M059J (cell line): Measurements from ENCODE around the gene SMG1. TPM values are rescaled to one million over a fixed set of nuclear protein-coding genes. Genes with fewer than 3 reads are reported as not detected.
"Not testable (repeated sequence)": the region's sequence is repeated elsewhere in the genome, so short reads cannot be mapped to it uniquely, and the experiment has no call there.

Experiments used
- DNase-seq: peaks from one replicate; pipeline ENCODE4 v3.0.0-alpha.2; 2012; ENCODE audit warnings: low read depth
- total RNA-seq: library from RNA; depleted of rRNA; stranded (reverse); fragments of >200 nt; shearing (Covaris generic); gene quantifications from 2 replicates; pipeline ENCODE4 v1.2.3, GENCODE V29; 2014; rRNA removed

Gene SMG1
- total RNA-seq, 1 experiment from 2014 or later: 34.7 TPM

DNA sequence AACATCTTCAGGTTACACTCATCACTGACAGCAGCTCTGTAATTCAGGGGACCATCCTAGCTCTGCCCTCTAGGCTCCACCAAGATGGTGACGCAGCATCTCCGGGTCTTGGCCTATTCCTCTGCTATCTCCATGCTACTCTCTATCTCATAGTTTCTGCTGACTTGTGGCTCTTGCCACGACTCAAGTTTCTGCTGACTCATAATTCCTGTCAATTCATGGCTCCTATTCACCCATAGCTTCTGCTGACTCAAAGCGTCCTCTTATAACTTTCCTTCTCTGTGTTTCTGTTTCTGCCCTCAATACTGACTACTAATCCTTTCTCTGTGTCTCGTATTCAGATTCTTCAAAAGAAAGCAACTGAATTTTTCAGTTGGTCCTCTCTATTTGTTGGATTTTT is 163.5 kb downstream of the SMG1 start:
- not testable (repeated sequence) for DNase-seq

DNA sequence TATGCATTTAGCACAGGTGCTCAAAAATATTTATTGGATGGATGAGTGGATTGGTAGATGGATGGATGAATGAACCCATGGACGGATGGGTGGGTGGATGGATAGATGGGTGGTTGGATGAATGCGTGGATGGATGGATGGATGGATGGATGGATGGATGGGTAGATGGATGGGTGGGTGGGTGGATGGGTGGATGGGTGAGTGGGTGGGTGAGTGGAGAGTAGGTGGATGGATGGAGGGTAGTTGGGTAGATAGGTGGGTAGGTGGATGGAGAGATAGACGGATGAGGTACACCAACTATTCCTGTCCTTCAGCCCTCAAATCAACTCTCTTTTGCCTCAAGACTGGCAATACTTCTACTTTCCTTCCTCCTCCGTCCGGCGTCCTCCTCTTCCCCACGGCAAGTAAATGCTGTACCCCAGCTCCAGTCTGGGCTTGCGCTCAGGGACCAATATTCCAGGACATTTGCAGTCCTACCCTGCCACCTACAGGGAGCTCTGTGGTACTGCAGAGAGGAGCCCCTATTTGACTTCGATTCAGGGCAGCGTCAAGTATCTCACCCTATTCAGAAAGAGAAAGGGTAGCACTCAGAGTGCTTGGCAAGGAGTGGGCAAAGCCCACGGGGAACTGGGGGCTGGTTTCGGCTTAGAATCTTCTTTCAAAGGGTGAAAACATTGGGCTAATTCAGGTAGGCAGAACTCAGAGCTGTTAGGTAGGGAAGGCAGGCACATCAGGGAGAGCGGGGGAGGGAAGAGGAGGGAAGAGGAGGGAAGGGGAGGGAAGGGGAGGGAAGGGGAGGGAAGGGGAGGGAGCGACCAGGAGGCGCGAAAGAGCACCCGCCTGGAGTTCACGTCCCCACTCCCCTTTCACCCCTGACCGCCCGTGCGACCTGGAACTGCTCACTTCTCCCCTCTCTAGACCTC is 166.3 kb downstream of the SMG1 start:
- DNase-seq: not testable (repeated sequence)

DNA sequence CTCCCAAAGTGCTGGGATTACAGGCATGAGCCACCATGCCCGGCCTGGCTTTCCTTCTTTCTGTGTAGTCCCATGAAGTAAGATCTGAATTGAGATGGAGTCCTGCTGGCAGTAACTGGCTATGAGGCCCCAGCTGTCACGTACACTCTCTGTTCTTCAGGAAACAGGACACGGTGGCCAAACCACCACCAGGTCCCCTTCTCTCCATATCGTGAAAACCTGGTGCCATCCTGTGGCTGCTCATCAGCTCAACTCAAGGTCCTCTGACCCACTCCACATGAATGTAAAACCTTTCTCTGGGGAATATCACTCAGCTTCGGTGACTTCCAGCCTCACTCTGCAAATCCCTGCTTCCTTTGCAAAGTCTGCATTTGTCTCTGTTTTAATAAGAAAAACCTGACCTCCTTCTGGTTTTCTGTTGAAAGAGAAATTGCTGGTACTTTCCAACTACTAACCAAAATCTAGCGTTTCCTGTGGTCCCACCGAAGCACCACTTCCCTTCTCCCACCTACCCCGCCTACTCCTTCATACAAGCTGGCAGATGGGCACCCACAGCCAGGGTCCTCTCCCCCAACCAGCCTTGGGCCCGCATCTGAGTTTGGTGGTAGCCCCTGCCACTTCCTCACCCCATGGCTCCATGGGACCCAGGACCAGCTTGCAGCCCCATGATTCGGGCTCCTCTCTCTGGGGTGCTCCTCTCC is 168.1 kb downstream of the SMG1 start:
- not testable (repeated sequence) for DNase-seq

DNA sequence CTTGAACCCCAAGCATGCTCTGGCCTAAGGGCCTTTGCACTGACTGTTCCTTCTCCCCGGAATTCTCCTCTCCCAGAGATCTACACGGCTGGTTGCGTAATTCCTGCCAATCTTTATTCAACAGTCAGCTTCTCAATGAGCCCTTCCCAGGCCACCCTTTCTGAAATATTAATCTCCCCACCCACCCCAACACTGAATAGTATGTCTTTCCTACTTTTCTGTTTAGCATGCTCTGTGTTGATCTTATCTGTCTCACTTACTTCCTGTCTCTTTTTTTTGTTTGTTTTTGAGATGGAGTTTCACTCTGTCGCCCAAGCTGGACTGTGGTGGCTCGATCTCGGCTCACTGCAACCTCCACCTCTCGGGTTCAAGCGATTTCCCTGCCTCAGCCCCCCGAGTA is 169.6 kb downstream of the SMG1 start:
- DNase-seq: not testable (repeated sequence)

Other genes starting within 250 kb of the SMG1 start
- 1,701 and 1,980 TPM in 2 replicates for gene RPS15A, start 136.1 kb downstream of the SMG1 start, total RNA-seq
- gene ARL6IP1, start 124.9 kb downstream of the SMG1 start, total RNA-seq: 474 and 485 TPM in 2 replicates
- 0.20 and 0.71 TPM in 2 replicates for gene TMC7, start 57.5 kb upstream of the SMG1 start, total RNA-seq
- 19.3 and 20.6 TPM in 2 replicates for gene COQ7, start 141.2 kb upstream of the SMG1 start, total RNA-seq
- gene ITPRIPL2, start 187.6 kb upstream of the SMG1 start, total RNA-seq: 7.3 and 13.8 TPM in 2 replicates
- 0.39 and 0.81 TPM in 2 replicates for gene SYT17, start 241.8 kb upstream of the SMG1 start, total RNA-seq